Limb (tissue), 2 donors: Measurements from ENCODE around the gene PSME2.

Experiments
- DNase-seq, 2 donors: peaks; one replicate each; pipeline ENCODE4 v3.0.0-alpha.2; 2016; ENCODE audit errors: extremely low spot score in 2 of 2

The PSME2 gene

GRCh38 chr14:24179294-24179960 lies 33.0 kb upstream of the PSME2 start:
- no peak for DNase-seq

GRCh38 chr14:24178399-24179178 lies 32.2 kb upstream of the PSME2 start:
- no peak for DNase-seq

- DNase-seq: no peak
Measured at GRCh38 chr14:24177891-24178290, 31.5 kb upstream of the PSME2 start.

DNA sequence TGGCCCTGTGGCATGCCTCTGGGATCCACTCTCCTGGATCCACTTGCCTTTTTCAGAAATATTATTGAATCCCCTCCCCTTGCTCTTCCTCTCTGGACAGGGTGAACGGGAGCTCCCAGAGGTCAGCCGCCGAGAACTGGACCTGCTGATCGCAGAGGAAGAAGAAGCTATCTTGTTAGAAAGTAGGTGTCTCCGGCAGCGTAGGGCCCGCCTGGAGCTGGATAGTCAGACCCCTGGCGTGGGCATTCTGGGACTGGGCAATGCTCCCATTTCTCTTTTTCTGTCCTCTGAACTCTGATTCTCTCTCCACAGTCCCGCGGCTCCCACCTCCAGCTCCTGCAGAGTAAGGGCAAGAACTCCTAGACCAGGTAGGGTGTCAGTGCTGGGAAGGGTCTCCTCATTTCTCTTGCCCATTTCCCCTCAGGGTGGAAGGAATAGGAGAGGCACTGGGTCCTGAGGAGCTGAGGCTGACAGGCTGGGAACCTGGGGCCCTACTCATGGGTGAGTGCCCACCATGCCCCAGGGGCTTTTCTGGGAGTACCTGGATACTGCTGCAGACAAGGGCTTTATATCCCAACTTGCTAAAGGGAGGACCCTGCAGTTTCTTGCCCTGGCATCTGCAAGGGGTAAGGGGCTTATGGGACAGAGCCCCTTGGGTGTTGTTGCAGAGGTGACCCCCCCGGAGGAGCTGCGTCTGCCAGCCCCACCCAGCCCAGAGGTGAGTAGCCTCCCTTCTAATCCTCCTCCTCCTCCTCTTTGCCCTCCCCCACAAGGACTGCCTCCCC lies 30.8 kb upstream of the PSME2 start:
- no peak for DNase-seq

DNA sequence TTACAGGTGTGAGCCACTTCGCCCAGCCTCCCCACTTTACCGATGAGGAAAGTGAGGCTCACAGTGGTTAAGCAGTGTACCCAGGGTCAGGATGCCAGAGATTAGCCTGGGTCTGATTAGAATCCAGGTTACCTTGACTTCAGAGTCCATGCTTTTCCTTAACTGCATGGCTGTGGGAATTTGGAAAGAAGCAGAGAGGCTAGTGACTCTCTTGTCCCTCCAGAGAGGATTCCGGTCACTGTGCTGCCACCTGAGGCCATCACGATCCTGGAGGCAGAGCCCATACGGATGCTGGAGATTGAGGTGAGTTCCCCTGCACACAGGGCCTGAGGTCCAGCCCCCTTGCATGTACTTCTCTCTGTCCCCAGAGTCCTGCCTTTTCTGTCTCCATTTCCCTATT lies 30.2 kb upstream of the PSME2 start:
- no peak for DNase-seq

GRCh38 chr14:24172871-24173281 lies 26.5 kb upstream of the PSME2 start:
- no peak for DNase-seq

- DNase-seq: peak in 1 of 2 donors; percentile 58
Measured at GRCh38 chr14:24172261-24172860, 26.0 kb upstream of the PSME2 start.

DNA sequence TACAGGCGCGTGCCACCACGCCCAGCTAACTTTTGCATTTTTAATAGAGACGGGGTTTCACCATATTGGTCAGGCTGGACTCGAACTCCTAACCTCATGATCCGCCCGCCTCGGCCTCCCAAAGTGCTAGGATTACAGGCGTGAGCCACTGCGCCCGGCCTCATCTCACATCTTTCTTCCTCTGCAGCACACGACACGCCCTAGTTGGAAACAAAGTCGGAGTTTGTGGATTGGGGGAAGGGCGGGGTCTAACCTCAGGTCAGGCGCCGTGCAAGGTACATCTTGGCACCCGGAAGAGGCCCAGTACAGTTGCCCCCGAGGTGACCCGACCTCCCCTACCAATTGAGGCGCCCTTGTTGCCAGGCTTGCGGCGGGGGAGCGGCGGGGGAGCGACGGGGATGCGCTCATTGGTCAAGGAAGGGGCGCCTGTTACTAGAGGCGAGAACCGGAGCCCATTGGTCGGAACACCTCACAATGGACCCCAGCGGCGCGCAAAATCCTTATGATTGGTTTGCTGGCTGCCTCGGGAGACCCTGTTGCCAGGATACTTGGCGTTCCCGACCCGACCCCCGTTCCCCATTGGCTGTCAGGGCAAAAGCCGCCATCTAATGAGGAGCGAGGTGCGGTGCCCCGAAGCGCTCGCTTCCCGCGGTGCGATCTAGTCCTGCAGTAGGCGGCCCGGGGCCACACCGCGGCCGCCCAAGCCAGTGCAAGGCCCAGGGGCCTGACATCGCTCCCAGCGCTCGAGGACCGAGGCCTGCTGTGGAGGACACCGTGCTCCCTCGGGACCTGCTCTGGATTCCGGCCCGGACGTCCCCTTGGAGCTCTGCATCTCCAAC lies 25.2 kb upstream of the PSME2 start, which contains the start of gene REC8:
TSS of gene REC8 (plus strand) at position 659 of the 839 bp plus-strand sequence. CDS start 473 bp downstream, outside the sequence.
- DNase-seq: peak; percentile 90 to 94

GRCh38 chr14:24167469-24168114 lies 21.2 kb upstream of the PSME2 start:
- DNase-seq: no peak

DNA sequence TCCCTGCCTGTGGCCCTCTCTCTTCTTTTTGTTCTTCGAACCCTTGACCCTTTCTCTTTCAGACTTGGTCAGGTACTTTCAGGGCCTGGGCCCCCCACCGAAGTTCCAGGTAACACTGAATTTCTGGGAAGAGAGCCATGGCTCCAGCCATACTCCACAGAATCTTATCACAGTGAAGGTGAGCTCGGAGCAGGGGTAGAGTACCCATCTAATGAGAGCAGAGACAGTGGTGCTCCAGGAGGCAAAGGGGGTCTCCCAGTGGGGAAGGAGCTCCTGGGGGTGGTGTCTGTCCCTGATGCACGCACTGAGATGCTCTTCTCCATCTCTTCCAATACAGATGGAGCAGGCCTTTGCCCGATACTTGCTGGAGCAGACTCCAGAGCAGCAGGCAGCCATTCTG lies 19.4 kb upstream of the PSME2 start:
- no peak for DNase-seq

GRCh38 chr14:24164518-24164991 lies 18.1 kb upstream of the PSME2 start:
- no peak for DNase-seq

DNA sequence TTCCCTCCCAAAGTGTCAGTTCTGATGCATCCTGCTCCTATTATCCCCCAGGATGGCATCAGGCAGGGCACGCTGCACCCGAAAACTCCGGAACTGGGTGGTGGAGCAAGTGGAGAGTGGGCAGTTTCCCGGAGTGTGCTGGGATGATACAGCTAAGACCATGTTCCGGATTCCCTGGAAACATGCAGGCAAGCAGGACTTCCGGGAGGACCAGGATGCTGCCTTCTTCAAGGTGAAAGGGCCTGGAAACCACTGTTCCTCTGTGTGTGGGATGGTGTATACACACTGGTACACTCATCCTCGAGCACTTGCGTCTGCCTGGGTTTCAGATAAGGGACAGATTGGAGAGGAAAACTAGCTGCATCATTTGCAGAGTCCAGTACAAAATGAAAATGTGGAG lies 15.7 kb upstream of the PSME2 start:
- DNase-seq: no peak

- peak; percentile 92 to 97 for DNase-seq
Measured at GRCh38 chr14:24160850-24161804, 14.7 kb upstream of the PSME2 start, which contains the start of gene IRF9. TSS of gene IRF9 (plus strand) at chr14:24161265. CDS start at chr14:24162145, 880 bp downstream.

GRCh38 chr14:24160499-24160849 lies 14.1 kb upstream of the PSME2 start:
- no peak for DNase-seq

DNA sequence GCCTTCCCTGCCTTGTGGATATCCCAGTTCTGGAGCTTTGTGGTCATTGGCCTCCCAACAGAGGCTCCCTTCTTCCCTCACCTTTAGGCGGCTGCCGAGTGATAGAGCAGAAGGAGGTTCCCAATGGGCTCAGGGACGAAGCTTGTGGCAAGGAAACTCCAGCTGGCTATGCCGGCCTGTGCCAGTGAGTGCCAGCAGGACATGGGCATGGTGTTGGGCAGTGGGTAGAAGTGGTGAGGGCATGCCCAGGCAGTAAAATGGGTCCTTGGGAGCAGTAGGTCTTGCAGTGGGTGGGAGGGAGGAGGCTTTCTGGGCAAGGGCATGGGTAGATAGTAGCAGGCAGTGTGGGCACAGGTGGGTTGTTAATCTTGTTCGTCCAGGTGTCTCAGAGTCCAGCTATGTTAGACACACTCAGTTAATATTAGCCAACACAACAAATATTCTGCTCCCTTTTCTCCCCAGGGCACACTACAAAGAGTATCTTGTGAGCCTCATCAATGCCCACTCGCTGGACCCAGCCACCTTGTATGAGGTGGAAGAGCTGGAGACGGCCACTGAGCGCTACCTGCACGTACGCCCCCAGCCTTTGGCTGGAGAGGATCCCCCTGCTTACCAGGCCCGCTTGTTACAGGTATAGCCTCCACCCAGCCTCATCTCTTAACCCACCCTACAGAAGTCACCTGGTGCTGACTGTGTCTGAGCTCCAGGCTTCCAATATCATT lies 13.5 kb upstream of the PSME2 start:
- no peak for DNase-seq

DNA sequence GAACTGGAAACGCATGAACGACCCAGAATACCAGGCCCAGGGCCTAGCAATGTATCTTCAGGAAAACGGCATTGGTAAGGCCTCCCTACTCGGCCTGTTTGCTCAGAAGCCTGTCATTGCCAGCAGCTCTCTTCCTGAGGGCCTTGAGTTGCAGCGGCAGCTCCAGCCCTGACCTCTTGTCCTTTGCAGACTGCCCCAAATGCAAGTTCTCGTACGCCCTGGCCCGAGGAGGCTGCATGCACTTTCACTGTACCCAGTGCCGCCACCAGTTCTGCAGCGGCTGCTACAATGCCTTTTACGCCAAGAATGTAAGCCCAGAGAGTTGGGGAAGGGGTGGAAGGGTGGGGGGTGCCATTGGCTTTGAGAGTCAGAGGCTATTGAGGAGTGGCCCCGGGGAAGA lies 10.9 kb upstream of the PSME2 start:
- DNase-seq: no peak

GRCh38 chr14:24156840-24157239 lies 10.4 kb upstream of the PSME2 start:
- no peak for DNase-seq

DNA sequence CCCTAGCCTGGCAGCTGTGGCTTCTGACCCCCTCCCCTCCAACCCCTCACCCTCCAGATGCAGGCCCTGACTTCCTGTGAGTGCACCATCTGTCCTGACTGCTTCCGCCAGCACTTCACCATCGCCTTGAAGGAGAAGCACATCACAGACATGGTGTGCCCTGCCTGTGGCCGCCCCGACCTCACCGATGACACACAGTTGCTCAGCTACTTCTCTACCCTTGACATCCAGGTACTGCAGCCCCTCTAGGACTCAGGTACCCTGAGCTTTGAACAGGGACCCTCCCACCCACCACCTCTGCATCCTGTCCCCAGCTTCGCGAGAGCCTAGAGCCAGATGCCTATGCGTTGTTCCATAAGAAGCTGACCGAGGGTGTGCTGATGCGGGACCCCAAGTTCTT lies 8.7 kb upstream of the PSME2 start:
- no peak for DNase-seq
